Stomach (tissue), 8 donors: Measurements from ENCODE around the gene MAB21L4. TPM values are rescaled to one million over a fixed set of nuclear protein-coding genes. Genes with fewer than 3 reads are reported as not detected.

ENCODE experiments used
- polyA plus RNA-seq, 3 donors: library from polyadenylated mRNA; stranded (reverse); fragments of 200-250 nt; gene quantifications; one replicate each; pipeline ENCODE4 v1.2.3, GENCODE V29; 2013
- total RNA-seq, 5 donors: library from RNA; depleted of rRNA; stranded (reverse); fragments of >200 nt; gene quantifications; one replicate each; pipeline versions ENCODE4 v1.1.0 to v1.2.3, GENCODE V29; 2014 to 2016
- donor health status: healthy with polysubstance abuse.
- donor health status: Bipolar disorder and iron deficiency.
- donor health status: healthy.

The MAB21L4 gene
- total and polyA plus RNA-seq, 8 donors: 0.45 to 48.9 (median 5.4) TPM; not detected in 2

Other genes starting within 250 kb of the MAB21L4 start
- under 1 TPM in 1 of 5 donors, not detected in 4; 0.89 TPM for gene AQP12B, start 213.3 kb downstream of the MAB21L4 start, total RNA-seq
- under 1 TPM in 1 of 3 donors, not detected in 2; 0.46 TPM for gene AQP12B, start 213.3 kb downstream of the MAB21L4 start, polyA plus RNA-seq
- not detected for gene AQP12A, start 204.3 kb downstream of the MAB21L4 start, total RNA-seq
- not detected for gene AQP12A, start 204.3 kb downstream of the MAB21L4 start, polyA plus RNA-seq
- 10 to 100 TPM in 1 of 5 donors, 1 to 10 TPM in 3, under 1 TPM in 1; 0.29 to 12.5 (median 3.9) TPM for gene KIF1A, start 75.9 kb downstream of the MAB21L4 start, total RNA-seq
- gene KIF1A, start 75.9 kb downstream of the MAB21L4 start, polyA plus RNA-seq: 1 to 10 TPM in 1 of 3 donors, under 1 TPM in 2; 0.15 to 4.9 (median 0.63) TPM
- not detected for gene AGXT, start 27.3 kb downstream of the MAB21L4 start, total RNA-seq
- not detected for gene AGXT, start 27.3 kb downstream of the MAB21L4 start, polyA plus RNA-seq
- gene CROCC2, start 10.2 kb upstream of the MAB21L4 start, total RNA-seq: 1 to 10 TPM in 1 of 5 donors, not detected in 4; 4.9 TPM
- gene CROCC2, start 10.2 kb upstream of the MAB21L4 start, polyA plus RNA-seq: under 1 TPM in 1 of 3 donors, not detected in 2; 0.03 TPM
- 100 to 1,000 TPM in 1 of 5 donors, 10 to 100 TPM in 4; 11.4 to 106 (median 22.7) TPM for gene SNED1, start 102.5 kb upstream of the MAB21L4 start, total RNA-seq
- gene SNED1, start 102.5 kb upstream of the MAB21L4 start, polyA plus RNA-seq: 1 to 10 TPM; 2.0 to 2.7 (median 2.3) TPM
- gene MTERF4, start 206.1 kb upstream of the MAB21L4 start, total RNA-seq: 10 to 100 TPM in 4 of 5 donors, 1 to 10 TPM in 1; 3.2 to 85.7 (median 40.9) TPM
- 10 to 100 TPM; 19.4 to 28.6 (median 24.3) TPM for gene MTERF4, start 206.1 kb upstream of the MAB21L4 start, polyA plus RNA-seq